C4-2B (cell line): Measurements from ENCODE around the gene MED12L.

Source experiments
- H3K27ac ChIP-seq: fragments of 450-650 bp; 2 replicates; pipeline ENCODE4 v1.5.1; 2017
- ZFX ChIP-seq: fragments of 450-650 bp; IDR thresholded peaks from 2 replicates; pipeline ENCODE4 v1.6.1; 2017
- TF ChIP-seq, protein P1 (sequence below): fragments of 450-650 bp; conservative IDR thresholded peaks from 2 replicates; pipeline ENCODE4 v1.5.1; 2017; ENCODE audit warnings: mild to moderate bottlenecking

The MED12L gene

DNA sequence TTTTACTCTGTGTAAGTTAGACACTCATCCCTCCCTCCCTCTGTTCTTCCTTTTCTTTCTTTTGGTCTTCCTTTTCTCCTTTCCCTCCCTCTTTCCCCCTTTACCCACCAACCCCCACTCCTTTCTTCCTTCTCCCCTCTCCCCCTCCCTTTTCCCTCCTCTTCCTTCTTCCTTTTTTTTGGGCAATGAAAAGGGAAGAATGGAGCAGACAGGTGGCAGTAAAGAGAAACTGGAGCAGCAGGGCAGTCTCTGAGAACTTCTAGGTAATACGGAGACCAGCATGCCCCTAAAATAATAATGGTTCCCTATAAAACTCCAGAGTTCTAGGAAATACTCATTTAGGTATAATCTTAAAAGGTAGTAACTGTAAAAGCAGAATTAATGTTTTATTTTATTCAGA is 129.0 kb downstream of the MED12L start:
- no peak for TF ChIP-seq ZFX
- TF ChIP-seq, protein P1, sequence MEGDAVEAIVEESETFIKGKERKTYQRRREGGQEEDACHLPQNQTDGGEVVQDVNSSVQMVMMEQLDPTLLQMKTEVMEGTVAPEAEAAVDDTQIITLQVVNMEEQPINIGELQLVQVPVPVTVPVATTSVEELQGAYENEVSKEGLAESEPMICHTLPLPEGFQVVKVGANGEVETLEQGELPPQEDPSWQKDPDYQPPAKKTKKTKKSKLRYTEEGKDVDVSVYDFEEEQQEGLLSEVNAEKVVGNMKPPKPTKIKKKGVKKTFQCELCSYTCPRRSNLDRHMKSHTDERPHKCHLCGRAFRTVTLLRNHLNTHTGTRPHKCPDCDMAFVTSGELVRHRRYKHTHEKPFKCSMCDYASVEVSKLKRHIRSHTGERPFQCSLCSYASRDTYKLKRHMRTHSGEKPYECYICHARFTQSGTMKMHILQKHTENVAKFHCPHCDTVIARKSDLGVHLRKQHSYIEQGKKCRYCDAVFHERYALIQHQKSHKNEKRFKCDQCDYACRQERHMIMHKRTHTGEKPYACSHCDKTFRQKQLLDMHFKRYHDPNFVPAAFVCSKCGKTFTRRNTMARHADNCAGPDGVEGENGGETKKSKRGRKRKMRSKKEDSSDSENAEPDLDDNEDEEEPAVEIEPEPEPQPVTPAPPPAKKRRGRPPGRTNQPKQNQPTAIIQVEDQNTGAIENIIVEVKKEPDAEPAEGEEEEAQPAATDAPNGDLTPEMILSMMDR = no peak
- no peak overlapping the region for H3K27ac ChIP-seq

- TF ChIP-seq, protein P1 = no peak
- no peak for TF ChIP-seq ZFX
- no peak overlapping the region for H3K27ac ChIP-seq
These were observed 131.5 kb downstream of the MED12L start for GRCh38 chr3:151216641-151217607.

DNA sequence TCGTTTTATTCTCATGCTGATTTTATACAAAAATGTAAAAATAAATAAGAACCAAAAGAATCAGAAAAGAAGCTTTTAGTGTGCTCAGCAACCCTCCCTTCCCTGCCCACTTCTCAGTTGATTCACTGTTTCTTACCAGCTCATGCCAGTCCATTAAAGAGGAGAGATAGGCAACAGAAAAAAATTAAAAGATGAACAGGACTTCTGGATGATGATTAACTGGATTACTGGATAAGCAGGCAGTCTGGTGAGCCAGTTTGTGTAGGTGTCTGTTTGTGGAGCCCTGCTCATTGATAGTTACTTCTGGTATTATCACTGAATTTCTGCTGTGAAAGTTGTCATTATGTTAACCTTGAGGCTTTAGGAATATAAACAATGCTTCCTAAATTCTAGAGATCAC is 132.7 kb downstream of the MED12L start:
- TF ChIP-seq ZFX = no peak
- TF ChIP-seq, protein P1 = no peak
- no peak overlapping the region for H3K27ac ChIP-seq

DNA sequence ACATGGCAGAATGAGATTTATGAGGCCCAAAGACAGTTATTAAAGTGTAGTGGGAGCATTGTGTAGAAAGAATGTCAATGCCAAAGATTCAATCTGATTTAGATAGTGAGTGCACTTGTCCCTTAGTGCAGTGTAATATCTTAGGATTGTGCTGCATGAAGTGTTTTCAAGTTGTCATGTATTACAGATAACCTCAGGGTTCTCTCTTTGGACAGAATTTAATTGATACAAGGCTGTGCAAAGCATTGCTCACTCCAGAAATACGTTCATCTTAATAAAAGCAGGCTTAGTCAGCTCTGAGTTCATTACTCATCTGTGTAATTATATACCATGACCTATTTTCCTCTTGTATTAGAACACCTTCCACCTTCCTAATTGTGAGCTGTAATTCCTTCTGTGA is 133.6 kb downstream of the MED12L start:
- no peak for TF ChIP-seq ZFX
- TF ChIP-seq, protein P1 = no peak
- no peak overlapping the region for H3K27ac ChIP-seq

DNA sequence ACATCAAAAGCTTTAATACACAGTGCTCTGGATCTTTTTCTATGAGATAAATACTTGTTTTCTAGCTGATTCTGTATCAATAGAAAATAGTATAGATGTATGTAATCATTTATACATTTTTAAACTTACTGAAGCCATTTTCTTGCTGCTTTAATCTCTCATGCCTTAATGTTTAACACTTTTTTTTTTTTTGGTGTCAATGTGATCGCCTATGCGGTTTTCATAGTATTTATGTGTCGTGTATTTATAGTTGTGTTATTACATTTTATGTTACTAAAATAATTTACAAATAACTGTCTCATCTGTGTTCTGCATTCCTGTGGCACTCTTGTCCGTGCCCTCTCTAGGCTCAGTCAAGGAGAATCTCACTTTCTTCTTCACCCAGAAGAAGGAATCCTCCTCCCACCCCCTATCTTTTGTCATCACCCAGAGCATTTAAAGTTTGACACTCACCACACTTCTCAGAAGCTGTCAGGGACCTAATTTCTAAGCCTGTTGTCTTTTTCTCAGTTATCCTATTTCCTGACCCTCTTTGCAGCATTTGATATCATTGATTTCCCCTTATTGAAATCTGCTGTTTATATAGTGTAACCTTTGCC is 138.9 kb downstream of the MED12L start:
- H3K27ac ChIP-seq = no peak overlapping the region
- TF ChIP-seq, protein P1 = no peak
- no peak for TF ChIP-seq ZFX

DNA sequence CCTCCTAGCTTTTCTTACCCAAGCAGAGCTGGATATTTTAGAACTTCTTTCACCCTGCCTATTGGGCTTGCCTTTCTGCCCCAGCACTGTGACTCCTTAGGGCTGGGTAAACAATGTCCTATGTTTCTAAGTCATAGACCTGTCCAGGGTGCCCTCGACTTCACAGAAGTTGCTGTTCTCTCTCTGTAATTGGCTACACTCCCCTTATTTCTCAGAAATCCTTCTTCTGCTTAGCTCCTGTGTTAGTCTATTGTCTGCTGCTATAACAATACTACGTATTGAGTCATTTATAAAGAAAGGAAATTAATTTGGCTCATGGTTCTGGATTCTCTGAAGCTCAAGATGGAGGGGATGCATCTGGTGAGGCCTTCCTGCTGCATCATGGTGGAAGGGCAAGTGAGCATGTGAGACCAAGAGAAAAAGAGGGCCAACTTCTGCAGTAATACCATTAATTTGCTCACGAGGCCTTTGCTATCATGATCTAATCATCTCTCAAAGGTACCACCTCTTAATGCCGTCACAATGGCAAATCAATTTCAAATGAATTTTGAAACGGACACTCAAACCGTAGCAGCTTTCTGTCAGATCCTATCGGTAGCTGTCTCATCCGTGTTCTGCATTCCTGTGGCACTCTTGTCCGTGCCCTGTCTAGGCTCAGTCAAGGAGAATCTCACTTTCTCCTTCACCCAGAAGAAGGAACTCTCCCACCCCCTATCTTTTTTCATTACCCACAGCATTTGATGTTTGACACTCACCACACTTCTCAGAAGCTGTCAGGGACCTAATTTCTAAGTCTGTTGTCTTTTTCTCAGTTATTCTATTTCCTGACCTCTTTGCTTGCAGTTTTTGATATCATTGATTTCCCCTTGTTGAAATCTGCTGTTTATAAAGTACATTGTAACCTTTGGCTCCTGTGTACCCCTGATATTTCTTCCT is 139.8 kb downstream of the MED12L start:
- H3K27ac ChIP-seq = no peak overlapping the region
- TF ChIP-seq, protein P1 = no peak
- TF ChIP-seq ZFX = no peak
